ENCODE measurements around the gene ENTPD8.
"Not testable (repeated sequence)": the region's sequence is repeated elsewhere in the genome, so short reads cannot be mapped to it uniquely, and the experiment has no call there.

Gene ENTPD8

DNA sequence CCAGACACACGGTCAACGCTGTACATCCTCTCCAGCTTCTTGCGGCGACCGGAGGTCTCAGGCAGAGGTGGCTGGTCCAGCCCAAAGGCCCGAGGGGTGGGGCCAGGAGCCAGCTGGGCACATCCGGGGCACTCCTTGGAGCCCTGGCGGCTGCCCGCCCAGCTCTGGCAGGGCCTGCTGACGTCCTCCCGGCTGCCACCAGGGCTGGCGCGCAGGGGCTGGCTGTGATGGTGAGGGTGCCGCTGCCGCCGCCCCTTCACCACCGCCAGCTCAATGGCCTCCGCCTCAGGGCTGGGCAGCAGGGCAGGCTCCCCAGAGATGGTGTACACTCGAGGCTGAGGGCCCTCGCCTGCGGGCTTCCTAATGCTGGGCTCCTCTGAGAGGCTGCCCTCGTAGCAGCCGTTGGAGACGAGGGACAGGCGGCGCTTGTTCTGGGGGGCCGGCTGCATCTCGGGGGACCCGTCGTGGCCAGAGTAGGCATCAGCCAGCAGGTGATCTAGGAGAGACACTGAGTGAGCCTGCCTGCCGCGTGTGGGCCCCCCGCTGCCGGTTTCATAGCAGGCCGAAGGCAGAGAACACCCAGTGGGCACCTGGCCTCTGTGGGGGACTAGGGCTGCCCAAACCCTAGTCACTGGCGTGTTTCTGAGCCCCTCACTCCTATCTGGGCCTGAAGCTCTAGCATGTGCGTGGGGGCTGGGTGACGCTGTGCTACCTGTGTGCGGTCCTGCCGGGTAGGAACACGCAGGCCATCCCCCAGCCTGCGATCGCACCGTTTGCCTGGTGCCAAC is 16.4 kb upstream of the ENTPD8 start:
- DNase-seq, result no peak

GRCh38 chr9:137456864-137457405 is 15.8 kb upstream of the ENTPD8 start:
- no peak for DNase-seq

GRCh38 chr9:137456061-137456863 is 15.1 kb upstream of the ENTPD8 start:
- no peak for DNase-seq

DNA sequence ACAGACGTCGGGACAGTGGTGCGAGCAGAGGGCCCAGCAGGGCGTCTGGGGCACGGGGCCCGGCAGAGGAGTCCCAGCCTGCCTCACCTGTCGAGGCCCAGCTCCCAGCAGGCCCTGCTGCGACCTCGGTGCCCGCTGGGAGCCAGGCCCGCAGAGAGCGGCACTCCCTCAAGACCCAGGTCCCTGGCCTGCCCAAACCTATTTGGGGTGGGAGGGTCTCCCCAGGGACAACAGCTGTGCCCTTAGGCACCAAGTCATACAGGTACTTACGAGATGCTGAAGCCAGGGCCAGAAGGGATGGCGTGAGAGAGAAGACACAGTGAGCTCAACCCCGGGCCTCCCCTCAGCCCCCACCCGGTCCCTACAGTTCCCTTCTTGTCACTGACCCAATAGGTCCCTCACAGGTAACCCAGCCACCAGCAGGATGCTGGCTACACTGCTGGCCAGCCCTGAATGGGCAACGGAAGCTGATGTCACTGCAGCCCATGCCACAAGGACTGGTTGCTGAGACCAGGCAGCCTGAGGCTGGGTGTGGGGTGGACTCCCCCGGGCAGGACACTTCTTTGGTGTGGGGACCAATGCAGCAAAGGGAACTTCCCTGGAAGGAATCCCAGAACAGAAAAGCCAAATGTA is 14.3 kb upstream of the ENTPD8 start:
- DNase-seq, result no peak

GRCh38 chr9:137454597-137455358 is 13.6 kb upstream of the ENTPD8 start:
- DNase-seq, result no peak

DNA sequence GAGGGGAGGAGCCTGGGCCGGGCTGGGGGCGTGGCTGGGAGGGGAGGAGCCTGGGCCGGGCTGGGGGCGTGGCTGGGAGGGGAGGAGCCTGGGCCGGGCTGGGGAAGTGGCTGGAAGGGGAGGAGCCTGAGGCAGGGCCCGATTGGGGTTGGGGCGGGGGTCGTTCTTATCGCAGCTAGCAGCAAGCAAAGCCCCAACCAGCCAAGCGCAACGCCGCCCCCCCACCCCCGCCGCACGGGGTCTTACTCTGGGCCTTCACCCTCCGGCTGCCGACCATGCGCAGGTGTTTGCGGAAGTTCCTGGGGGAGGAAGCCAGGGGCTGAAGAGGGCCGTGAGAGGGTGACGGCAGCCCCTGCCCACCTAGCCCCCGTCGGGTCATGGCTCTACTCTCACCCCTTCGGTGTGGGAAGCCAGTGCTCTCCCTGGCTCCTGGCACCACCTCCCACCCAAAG is 13.0 kb upstream of the ENTPD8 start:
- peak in 3 of 4 experiments; percentile 56 to 71 (median 57) for DNase-seq

DNA sequence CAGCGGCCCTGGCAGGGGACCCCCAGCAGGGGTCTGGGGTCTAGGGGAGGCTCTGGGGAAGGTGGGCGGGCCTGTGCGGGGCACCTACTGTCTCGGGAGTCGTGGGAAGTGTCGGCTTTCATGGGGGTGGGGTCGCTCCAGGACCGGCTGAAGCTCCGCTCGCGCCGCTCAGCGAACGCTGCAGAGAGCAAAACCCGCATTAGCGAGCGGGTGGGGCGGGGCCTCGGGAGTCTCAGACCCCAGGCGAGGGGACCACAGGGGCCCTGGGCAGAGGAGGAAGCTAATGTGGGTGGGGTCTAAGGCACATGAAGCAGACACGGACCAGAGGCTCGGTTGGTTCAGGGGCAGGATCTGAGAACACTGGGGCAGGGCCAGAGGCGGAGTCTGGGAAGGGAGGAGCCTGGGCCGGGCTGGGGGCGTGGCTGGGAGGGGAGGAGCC is 12.5 kb upstream of the ENTPD8 start:
- peak in 3 of 4 experiments; percentile 56 to 71 (median 57) for DNase-seq

GRCh38 chr9:137452761-137453642 is 11.8 kb upstream of the ENTPD8 start:
- no peak for DNase-seq

GRCh38 chr9:137452006-137452760 is 11.0 kb upstream of the ENTPD8 start:
- DNase-seq, result no peak

DNA sequence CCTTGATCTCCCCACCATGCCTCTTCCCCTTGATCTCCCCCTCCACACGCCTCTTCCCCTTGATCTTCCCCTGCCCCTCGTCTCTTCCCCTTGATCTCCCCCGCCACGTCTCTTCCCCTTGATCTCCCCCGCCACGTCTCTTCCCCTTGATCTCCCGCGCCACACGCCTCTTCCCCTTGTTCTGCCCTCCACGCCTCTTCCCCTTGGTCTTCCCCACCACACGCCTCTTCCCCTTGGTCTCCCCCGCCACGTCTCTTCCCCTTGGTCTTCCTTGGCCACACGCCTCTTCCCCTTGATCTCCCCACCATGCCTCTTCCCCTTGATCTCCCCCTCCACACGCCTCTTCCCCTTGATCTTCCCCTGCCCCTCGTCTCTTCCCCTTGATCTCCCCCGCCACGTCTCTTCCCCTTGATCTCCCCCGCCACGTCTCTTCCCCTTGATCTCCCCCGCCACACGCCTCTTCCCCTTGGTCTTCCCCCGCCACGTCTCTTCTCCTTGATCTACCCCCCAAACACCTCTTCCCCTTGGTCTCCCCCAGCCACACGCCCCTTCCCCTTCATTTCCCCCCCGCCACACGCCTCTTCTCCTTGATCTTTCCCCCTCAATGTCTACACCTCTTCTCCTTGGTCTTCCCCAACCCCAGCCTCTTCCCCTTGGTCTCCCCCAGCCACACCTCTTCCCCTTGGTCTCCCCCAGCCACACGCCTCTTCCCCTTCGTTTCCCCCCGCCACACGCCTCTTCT is 10.3 kb upstream of the ENTPD8 start:
- not testable (repeated sequence) for DNase-seq

DNA sequence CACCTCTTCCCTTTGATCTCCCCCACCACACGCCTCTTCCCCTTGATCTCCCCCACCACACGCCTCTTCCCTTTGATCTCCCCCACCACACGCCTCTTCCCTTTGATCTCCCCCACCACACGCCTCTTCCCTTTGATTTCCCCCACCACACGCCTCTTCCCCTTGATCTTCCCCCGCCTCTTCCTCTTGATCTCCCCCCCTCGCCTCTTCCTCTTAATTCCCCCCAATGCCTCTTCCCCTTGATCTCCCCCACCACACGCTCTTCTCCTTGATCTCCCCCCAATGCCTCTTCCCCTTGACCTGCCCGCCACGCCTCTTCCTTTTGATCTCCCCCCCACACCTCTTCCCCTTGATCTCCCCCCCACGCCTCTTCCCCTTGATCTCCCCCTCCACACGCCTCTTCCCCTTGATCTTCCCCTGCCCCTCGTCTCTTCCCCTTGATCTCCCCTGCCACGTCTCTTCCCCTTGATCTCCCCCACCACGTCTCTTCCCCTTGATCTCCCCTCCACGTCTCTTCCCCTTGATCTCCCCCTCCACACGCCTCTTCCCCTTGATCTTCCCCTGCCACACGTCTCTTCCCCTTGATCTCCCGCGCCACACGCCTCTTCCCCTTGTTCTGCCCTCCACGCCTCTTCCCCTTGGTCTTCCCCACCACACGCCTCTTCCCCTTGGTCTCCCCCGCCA is 9.5 kb upstream of the ENTPD8 start:
- peak in 1 of 4 experiments; percentile 32 for DNase-seq

GRCh38 chr9:137449931-137450538 is 8.9 kb upstream of the ENTPD8 start:
- DNase-seq, result peak in 1 of 4 experiments; percentile 20

DNA sequence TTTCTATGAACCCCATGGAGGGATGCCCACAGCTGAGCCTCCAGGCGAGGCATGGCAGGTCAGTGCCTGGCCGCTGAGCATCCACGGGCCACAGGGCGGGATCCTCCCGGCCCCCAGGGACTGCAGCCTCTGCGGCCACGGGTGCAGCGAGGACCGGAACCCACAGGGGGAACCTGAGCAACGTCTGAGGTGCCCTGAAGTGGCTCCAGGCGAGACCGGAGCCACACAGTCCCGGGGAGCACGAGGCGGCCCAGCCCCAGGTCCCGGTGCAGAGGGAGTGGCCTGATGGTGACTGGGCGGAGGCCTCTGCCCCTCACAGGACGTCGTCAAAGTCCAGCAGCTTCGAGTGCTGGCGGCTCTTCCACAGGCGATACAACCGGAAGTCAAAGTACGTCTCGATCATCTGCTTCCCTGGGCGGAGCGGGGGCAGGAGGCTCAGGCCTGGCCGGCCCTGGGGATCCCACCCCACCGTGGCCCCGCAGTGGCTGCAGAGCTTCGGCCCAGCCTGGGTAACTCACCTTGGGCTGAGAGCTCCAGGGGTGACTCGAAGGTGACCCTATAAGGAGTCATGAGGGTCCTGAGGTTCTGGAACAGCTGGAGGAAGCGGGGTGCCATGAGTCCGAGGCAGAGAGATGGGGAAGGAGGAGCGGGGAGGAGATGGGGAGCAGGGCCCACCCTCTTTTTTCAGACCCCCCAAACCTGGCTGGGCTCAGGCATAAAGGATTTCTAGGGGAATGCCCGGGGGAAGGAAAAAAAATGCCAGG is 8.1 kb upstream of the ENTPD8 start:
- no peak for DNase-seq

DNA sequence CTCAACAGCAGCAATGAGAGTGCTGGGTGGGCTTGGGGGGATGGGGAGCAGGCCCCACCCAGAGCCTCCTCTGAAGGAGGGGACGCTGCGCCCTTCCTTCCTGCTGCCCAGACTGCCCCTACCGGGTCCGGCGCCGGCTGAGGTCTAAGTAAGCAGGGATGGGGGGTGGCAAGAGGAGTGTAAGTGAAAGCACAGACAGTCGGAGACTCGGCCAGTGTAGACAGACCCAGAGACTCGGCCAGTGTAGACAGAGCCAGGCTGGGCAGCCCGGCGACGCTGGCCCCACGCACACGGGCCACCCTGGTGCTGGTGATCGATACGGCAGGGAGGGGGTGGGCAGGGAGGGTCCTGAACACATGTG is 7.4 kb upstream of the ENTPD8 start:
- no peak for DNase-seq

GRCh38 chr9:137447722-137448601 is 6.8 kb upstream of the ENTPD8 start:
- no peak for DNase-seq

DNA sequence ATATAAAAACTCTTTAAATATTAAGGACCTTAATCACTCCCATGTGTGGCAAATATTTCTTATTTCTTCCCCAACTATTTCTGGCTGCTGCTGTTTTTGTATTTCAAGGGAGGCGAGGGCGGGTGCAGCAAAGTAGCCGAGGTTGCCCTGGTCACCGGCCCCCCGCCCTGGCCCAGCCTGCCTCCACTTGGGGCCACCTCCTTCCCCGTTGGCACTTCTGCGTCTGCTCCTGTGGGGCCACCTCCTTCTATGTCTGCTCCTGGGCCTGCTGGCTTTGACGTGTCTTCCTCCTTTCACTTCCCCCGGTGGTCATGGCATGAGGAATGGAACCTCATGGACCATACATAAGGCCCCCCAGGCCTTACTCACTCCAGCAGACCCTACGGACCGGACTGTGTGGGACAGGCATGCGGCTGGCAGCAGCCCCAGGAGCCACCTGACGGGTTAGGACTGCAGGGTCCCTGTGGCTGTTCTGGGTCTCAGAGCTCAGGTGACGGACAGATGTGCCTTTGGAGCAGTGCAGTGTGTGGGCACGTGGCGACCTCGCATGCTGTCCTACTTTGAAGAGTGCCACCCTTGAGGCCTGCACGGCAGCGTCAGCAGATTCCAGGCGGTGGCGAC is 5.8 kb upstream of the ENTPD8 start:
- no peak for DNase-seq

All from activated naive CD4-positive, alpha-beta T cell (primary cell).